ENCODE data around the gene TNRC6B. TPM values are rescaled to one million over a fixed set of nuclear protein-coding genes. Genes with fewer than 3 reads are reported as not detected.
A peak's percentile ranks its signal among the peaks of the same experiment; 100 is the strongest.
"Not testable (repeated sequence)": the region's sequence is repeated elsewhere in the genome, so short reads cannot be mapped to it uniquely, and the experiment has no call there.

The TNRC6B gene
- total RNA-seq, 4 donors from 2014 or later: 41.8 to 50.9 (median 47.8) TPM

DNA sequence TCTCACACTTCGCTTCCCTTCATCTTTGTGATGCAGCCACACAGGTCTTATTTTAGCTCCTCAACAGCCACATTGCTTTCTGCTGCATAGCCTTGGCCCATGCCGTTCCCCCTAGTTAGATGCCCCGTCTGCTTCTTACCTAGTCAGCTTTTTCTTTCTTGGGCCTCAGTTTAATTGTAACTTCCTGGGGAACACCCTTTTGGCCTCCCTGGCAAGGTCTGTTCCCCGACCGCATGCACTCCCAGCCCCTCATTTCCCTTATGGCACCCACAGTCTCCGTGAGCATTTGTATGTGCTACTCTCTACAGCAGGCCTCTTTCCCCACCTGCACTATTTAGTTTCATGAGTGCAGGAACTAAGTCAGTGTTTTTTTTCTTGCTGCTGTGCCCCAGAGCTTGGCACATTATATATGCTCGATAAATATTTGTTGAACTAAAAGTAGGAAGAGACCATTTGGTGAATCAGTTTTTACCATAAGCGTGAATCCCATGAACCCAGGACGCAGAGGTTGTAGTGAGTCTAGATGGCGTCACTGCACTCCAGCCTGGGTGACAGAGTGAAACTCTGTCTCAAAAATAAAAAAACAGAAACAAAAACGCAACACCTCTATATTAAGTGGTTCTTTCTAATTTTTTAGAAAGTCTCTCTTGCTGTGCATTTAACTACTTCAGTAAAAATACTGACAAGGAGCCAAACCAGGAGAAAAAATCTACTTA is 38.5 kb downstream of the TNRC6B start:
- H3K36me3 ChIP-seq: peaks cover 0 to 8% (median 0%) of the 10 kb centered on the region in 3 donors
- no peak for DNase-seq (ENCODE audit: low spot score in 2 of 2)
- H3K4me3 ChIP-seq: no peak overlapping the region
- peaks cover 0 to 78% (median 48%) of the 10 kb centered on the region in 4 donors for H3K4me1 ChIP-seq
- H3K27ac ChIP-seq: no peak overlapping the region
- H3K9me3 ChIP-seq: no peaks in the 10 kb centered on the region
- H3K27me3 ChIP-seq: no peaks in the 10 kb centered on the region
- WGBS, 2 donors: 80 to 83% methylated on average over 11 of the region's 11 CpGs
- no peak for TF ChIP-seq EP300 (IDR thresholded peaks at IDR 0.05)
- TF ChIP-seq, protein P1, sequence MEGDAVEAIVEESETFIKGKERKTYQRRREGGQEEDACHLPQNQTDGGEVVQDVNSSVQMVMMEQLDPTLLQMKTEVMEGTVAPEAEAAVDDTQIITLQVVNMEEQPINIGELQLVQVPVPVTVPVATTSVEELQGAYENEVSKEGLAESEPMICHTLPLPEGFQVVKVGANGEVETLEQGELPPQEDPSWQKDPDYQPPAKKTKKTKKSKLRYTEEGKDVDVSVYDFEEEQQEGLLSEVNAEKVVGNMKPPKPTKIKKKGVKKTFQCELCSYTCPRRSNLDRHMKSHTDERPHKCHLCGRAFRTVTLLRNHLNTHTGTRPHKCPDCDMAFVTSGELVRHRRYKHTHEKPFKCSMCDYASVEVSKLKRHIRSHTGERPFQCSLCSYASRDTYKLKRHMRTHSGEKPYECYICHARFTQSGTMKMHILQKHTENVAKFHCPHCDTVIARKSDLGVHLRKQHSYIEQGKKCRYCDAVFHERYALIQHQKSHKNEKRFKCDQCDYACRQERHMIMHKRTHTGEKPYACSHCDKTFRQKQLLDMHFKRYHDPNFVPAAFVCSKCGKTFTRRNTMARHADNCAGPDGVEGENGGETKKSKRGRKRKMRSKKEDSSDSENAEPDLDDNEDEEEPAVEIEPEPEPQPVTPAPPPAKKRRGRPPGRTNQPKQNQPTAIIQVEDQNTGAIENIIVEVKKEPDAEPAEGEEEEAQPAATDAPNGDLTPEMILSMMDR (IDR thresholded peaks at IDR 0.05): no peak
- TF ChIP-seq POLR2A (IDR thresholded peaks at IDR 0.05): no peak

DNA sequence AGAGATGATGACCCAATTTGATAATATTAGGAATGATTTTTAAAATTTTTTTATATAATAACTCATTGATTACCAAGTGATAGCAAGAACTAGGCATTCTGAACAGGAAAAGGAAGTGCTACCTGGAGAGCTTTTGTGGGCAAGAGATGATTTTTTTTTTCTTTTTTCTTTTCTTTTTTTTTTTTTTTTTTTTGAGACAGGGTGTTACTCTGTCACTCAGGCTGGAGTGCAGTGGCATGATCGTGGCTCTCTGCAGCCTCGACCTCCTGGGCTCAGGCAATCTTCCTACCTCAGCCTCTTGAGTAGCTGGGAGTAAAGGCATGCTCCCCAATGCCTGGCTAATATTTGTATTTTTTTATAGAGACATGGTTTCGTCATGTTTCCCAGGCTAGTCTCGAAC is 40.4 kb downstream of the TNRC6B start:
- TF ChIP-seq EP300 (IDR thresholded peaks at IDR 0.05) (no peak), POLR2A (IDR thresholded peaks at IDR 0.05) (no peak)
- TF ChIP-seq, protein P1 (IDR thresholded peaks at IDR 0.05): no peak
- H3K4me3 ChIP-seq: no peak overlapping the region
- no peaks in the 10 kb centered on the region for H3K9me3 ChIP-seq
- 83 to 95% methylated on average over 4 of the region's 4 CpGs for WGBS, 2 donors
- DNase-seq (ENCODE audit: low spot score in 2 of 2): no peak
- H3K27ac ChIP-seq: no peak overlapping the region
- H3K36me3 ChIP-seq: peaks cover 0 to 8% (median 0%) of the 10 kb centered on the region in 3 donors
- H3K4me1 ChIP-seq: peaks cover 0 to 74% (median 37%) of the 10 kb centered on the region in 4 donors
- no peaks in the 10 kb centered on the region for H3K27me3 ChIP-seq

DNA sequence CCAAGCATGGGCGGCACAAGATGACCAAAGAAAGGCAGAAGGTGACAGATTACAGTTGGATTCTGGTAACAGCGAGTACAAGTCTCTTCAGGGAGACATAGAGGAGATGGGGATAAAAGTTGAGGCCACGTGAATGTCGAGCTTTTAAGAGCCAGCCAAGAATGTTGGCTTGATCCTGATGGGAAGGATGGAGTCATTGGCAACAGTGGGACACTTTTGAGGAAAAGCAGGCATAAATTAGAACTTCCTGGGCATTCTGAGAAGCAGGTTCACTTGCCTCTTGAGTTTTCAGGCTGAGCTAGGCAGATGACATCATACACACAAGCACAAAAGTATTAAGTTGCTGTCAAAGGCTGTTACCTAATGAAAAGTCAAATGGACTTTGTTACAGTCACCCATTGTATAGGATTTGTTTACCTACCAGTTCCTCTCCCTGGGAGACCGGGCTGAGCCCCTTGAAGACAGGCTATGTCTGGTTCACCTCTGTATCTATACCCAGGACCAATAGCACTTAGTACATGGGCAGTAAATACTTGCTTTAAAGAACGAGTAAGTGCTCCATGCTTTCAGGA is 41.1 kb downstream of the TNRC6B start:
- H3K27me3 ChIP-seq: no peaks in the 10 kb centered on the region
- H3K36me3 ChIP-seq: peaks cover 0 to 8% (median 0%) of the 10 kb centered on the region in 3 donors
- H3K27ac ChIP-seq: no peak overlapping the region
- peaks cover 0 to 74% (median 33%) of the 10 kb centered on the region in 4 donors for H3K4me1 ChIP-seq
- H3K4me3 ChIP-seq: no peak overlapping the region
- 78 to 84% methylated on average over 6 of the region's 6 CpGs for WGBS, 2 donors
- TF ChIP-seq EP300 (IDR thresholded peaks at IDR 0.05) (no peak), POLR2A (IDR thresholded peaks at IDR 0.05) (no peak)
- TF ChIP-seq, protein P1 (IDR thresholded peaks at IDR 0.05): no peak
- H3K9me3 ChIP-seq: no peaks in the 10 kb centered on the region
- no peak for DNase-seq (ENCODE audit: low spot score in 2 of 2)

DNA sequence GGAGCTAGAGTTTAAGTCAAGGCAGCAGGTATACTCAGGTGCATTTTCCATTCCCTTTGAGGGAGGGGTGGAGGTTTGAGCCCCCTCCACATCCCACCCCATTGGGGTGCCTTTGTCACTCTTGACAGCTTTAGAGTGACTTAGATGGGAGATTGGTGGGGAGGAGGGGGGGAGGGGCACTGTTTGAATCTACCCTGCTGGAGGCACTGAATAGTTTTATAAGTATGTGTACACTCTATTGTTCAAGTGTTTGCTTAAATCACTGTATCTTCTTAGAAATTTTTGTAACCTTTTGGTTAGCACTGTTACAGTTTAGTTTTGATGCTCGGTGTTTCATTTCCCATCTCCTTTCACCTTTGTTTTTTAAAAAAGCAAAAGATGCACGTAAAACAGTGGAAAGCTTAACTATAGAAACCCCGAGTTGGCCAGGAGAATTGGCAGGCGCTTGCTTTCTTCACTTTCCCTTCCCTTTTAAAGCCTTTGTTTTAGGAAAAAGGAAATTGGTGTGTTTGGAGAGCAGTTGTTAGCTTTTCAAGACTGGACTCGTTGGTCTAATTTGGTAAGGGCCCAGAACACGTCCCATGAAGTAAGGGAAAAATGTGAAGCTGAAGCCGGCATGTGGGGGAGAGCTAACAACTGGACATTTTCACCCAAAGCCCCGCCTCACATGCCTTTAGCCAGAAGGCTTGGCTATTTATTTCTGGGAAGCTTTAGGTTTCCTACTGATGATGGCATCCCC is 42.8 kb downstream of the TNRC6B start:
- DNase-seq (ENCODE audit: low spot score in 2 of 2): no peak
- 16 to 21% methylated on average over 8 of the region's 8 CpGs for WGBS, 2 donors
- H3K27ac ChIP-seq: peak overlapping the region in 3 of 4 donors; percentile 47 to 82 (median 66)
- peaks cover 0 to 74% (median 25%) of the 10 kb centered on the region in 4 donors for H3K4me1 ChIP-seq
- TF ChIP-seq POLR2A (IDR thresholded peaks at IDR 0.05): no peak
- no peak for TF ChIP-seq EP300 (IDR thresholded peaks at IDR 0.05)
- H3K4me3 ChIP-seq: no peak overlapping the region
- peaks cover 0 to 6% (median 0%) of the 10 kb centered on the region in 3 donors for H3K36me3 ChIP-seq
- H3K27me3 ChIP-seq: no peaks in the 10 kb centered on the region
- H3K9me3 ChIP-seq: no peaks in the 10 kb centered on the region

DNA sequence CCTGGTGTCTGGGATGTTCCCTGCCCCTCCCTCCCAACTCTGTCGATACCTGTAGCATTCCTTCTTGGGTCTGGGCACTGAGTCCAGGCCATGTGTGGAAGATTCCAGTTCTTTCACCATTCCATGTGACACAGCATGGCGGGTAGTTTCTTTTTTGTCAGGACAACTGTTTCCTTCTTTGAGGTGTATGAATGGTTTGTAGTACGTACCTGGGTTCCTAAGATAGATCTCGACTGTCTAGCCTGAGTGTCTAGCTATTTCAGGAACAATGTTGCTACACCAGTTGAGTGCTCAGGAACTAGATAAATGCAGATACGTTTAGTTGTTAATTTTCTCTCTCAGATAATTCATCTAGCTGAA is 43.3 kb downstream of the TNRC6B start:
- 80 to 85% methylated on average over 5 of the region's 5 CpGs for WGBS, 2 donors
- H3K27ac ChIP-seq: peak overlapping the region in 3 of 4 donors; percentile 42 to 82 (median 66)

DNA sequence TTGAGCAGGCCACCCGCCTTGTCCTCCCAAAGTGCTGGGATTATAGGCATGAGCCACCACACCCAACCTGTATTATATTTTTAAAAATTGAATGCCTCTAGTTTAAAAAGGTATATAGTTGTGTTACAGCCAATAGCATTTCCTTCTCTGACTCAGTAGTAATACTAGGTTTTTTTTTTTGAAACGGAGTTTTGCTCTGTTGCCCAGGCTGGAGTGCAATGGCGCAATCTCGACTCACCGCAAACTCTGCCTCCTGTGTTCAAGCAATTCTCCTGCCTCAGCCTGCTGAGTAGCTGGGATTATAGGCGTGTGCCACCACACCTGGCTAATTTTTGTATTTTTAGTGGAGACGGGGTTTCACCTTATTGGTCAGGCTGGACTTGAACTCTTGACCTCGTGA is 45.3 kb downstream of the TNRC6B start:
- DNase-seq (ENCODE audit: low spot score in 2 of 2); H3K4me3 ChIP-seq; H3K36me3 ChIP-seq; H3K27me3 ChIP-seq; H3K9me3 ChIP-seq; H3K27ac ChIP-seq: not testable (repeated sequence)
- peaks cover 0 to 66% (median 22%) of the 10 kb centered on the region in 4 donors for H3K4me1 ChIP-seq
- 87 to 88% methylated on average over 8 of the region's 8 CpGs for WGBS, 2 donors

More for the DNA sequence above, 43.3 kb downstream of the TNRC6B start:
- no peak for DNase-seq (ENCODE audit: low spot score in 2 of 2)
- H3K36me3 ChIP-seq: peaks cover 0 to under 1% (median 0%) of the 10 kb centered on the region in 3 donors
- peaks cover 0 to 68% (median 22%) of the 10 kb centered on the region in 4 donors for H3K4me1 ChIP-seq
- no peaks in the 10 kb centered on the region for H3K9me3 ChIP-seq
- no peak overlapping the region for H3K4me3 ChIP-seq
- no peaks in the 10 kb centered on the region for H3K27me3 ChIP-seq
- TF ChIP-seq EP300 (IDR thresholded peaks at IDR 0.05) (no peak), POLR2A (IDR thresholded peaks at IDR 0.05) (no peak)
- TF ChIP-seq, protein P1 (IDR thresholded peaks at IDR 0.05): no peak

Measured in tibial nerve (tissue), 4 donors.